Right renal pelvis (tissue), 4 donors: ENCODE data around the gene NIBAN1. TPM values are rescaled to one million over a fixed set of nuclear protein-coding genes. Genes with fewer than 3 reads are reported as not detected.
"Not testable (repeated sequence)": the region's sequence is repeated elsewhere in the genome, so short reads cannot be mapped to it uniquely, and the experiment has no call there.

Experiments used
- DNase-seq, 4 donors: peaks; one replicate each; pipeline ENCODE4 v3.0.0-alpha.2; 2013; ENCODE audit warnings: low read depth in 4 of 4, low spot score in 3 of 4, missing footprints in 1 of 4
- polyA plus RNA-seq, 4 donors: library from polyadenylated mRNA; unstranded; fragments of 120-200 nt; gene quantifications; one replicate each; pipeline ENCODE4 v1.2.1, GENCODE V29; 2013; ENCODE audit not compliant: insufficient read length in 4 of 4

Gene NIBAN1, protein sequence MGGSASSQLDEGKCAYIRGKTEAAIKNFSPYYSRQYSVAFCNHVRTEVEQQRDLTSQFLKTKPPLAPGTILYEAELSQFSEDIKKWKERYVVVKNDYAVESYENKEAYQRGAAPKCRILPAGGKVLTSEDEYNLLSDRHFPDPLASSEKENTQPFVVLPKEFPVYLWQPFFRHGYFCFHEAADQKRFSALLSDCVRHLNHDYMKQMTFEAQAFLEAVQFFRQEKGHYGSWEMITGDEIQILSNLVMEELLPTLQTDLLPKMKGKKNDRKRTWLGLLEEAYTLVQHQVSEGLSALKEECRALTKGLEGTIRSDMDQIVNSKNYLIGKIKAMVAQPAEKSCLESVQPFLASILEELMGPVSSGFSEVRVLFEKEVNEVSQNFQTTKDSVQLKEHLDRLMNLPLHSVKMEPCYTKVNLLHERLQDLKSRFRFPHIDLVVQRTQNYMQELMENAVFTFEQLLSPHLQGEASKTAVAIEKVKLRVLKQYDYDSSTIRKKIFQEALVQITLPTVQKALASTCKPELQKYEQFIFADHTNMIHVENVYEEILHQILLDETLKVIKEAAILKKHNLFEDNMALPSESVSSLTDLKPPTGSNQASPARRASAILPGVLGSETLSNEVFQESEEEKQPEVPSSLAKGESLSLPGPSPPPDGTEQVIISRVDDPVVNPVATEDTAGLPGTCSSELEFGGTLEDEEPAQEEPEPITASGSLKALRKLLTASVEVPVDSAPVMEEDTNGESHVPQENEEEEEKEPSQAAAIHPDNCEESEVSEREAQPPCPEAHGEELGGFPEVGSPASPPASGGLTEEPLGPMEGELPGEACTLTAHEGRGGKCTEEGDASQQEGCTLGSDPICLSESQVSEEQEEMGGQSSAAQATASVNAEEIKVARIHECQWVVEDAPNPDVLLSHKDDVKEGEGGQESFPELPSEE
- polyA plus RNA-seq: 1 to 10 TPM; 2.7 to 4.5 (median 3.9) TPM

DNA sequence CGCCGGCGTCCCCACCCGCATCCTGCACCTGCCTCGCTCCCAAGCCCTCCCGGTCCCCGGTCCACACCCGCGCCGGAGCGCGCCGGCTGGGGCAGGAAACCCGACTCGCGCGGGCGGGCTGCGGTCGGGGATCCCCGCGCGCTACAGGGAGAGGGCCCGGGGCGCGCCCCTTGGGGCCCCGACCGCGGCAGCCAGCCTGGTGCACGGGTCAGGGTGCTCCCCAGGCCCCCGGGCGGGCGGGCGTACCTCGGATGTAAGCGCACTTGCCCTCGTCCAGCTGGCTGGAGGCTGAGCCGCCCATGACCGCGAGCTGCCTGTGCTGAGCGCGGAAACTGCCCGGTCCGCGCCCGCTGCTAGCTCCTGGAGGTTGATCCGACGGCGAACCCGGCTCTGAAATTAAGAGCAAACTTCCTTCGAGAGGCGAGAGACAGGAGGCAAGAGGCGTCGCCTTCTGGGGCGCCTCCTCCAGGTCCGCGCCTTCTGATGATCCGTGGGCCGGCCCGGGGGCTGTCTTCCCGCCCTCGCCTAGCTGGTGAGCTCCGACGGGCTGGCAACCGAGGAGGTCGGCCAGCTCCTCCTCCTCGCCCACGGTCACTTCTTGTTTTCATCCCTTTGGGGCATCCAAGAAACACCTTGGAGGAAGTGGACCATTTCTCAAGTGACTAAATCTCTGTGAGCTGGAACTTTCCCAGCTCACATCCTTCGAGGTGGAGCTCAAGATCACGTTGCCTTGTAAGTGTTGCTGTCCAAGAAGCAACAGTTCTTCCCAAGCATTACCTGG is at the start of gene NIBAN1:
NIBAN1 (minus strand) TSS at position 453 of the 781 bp plus-strand sequence; CDS start at position 301, 152 bp downstream.
- DNase-seq: no peak

DNA sequence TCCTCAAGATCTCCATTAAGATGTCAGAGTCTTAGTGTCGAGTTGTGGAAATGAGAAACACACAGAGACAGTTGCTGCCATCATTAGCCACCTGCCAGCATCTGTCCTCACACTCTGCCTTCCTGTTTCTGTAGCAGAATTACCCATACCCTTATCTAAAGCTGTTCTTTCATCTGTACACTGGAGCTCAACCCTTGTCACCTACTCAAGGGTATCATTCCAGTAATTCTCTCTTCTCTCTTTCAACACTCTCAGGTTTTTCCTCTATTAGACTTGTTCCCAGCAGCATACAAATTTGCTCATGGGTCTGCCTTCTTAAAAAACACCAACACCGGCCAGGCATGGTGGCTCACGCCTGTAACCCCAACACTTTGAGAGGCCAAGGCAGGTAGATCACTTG is 43.7 kb upstream of the NIBAN1 start:
- no peak for DNase-seq

DNA sequence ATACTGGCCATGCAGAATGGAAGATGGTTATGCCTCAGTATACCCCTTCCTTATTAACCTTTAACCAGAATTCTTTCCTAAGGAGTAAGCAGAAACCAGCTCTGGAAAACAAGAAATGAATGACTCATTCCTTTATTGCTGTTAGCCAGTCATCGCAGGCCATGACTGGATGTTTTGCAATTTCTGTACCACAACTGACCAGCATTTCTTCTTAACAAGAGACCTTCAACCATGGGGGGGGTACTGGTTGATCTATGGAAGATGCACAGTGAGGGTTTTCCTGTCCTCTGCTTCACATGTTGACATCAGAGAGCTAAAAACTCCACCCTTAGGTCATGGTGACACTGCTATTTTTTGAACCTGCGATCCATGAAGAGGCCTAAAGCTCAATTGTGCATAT is 43.0 kb upstream of the NIBAN1 start:
- DNase-seq: no peak

DNA sequence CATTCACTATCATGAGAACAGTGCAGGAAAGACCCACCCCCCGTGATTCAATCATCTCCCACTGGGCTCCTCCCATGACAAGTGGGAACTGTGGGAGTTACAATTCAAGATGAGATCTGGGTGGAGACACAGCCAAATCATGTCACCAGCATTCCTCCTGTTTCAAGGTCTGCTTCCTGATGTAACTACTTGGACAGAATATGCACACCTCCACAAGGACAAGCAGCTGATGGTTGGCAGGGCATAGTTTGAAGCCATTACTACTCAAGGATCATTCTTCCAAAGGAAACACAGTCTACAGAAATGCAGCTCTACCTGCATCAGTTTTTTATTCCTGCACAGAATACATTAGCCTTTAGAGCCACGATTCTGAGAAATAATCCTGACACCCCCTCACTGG is 42.6 kb upstream of the NIBAN1 start:
- no peak for DNase-seq

DNA sequence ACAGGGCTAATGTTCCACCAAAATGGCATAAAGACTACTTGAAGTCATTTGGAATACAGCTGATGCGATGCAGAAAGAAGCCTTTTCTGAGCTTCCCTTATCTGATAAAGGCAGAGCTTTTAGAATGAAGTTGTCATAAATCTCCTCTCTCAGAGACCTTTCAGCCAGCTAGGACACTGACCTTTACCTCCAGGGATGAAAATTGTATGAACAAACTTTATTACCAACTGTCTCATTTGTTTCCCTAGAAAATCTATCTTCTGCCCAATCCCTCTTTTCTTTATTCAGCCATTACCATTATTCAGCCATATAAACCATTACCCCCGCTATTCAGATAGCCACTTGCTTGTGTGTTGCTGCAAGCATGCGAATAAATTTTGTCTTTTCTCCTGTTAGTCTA is 41.3 kb upstream of the NIBAN1 start:
- no peak for DNase-seq

DNA sequence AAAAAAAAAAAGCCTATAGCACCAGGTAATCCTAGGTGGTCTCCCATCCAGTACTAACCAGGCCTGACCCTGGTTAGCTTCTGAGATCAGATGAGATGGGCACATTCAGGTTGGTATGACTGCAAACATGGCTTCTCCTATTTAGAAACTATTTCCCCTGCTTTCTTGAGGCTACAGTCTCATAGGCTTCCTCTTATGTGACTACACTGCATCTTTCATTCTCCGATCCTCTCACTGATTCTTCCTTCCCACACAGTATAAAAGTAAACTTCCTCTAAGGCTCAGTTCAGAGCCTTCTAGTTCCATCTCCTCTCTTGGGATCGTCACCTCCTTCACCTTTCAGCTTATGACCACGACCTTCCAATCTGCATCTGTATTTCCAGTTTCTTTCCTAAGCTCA is 40.6 kb upstream of the NIBAN1 start:
- DNase-seq: no peak

DNA sequence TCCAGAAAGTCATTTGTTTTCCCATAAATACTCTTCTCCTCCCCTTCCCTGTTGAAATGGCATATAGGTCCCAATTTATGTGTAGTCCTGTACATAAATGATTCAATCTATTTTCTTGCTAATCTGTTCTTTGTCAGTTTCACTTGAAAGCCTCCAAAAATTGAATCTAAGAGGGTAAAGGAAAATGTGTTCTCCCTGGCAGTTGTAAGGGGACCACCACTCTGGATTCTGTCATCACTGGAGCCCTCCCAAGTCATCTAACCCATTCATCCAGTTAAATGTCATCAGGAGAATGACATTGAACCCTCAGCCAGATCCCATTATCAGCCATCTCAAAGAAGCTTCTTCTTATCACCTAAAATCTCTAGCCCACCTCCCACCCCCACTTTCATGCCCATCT is 36.1 kb upstream of the NIBAN1 start:
- no peak for DNase-seq

DNA sequence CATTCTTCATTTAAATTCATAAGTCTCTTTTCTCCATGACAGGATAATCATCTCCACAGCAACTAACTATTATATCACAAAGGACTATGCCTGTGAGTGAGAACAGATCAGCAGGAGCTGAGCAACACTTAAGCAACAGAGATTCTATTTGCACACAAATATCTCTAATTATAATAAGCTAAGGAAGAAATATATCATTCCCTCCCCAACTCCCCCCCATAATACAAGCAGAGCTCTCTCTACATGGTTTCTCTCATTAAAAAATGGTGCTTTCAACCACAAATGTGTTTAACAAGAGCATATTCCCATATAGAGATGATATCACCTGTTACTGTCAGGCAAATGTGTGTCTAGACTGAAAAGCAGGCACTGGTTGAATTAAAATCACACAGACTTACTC is 34.5 kb upstream of the NIBAN1 start:
- DNase-seq: no peak

DNA sequence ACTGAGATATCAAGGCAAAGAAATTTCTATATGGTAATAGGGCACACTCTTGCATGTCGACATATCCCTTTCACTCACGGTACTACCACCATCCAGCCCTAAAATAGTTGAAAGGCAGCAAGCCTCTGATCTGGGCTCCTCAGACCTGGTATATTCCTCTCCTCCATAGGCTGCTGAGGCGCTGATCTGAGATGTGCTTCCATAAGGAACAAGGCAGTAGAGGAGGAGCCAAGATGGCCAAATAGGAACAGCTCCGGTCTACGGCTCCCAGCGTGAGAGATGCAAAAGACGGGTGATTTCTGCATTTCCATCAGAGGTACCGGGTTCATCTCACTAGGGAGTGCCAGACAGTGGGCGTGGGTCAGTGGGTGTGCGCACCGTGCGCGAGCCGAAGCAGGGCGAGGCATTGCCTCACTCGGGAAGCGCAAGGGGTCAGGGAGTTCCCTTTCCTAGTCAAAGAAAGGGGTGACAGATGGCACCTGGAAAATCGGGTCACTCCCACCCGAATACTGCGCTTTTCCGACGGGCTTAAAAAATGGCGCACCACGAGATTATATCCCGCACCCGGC is 27.1 kb upstream of the NIBAN1 start:
- DNase-seq: not testable (repeated sequence)

DNA sequence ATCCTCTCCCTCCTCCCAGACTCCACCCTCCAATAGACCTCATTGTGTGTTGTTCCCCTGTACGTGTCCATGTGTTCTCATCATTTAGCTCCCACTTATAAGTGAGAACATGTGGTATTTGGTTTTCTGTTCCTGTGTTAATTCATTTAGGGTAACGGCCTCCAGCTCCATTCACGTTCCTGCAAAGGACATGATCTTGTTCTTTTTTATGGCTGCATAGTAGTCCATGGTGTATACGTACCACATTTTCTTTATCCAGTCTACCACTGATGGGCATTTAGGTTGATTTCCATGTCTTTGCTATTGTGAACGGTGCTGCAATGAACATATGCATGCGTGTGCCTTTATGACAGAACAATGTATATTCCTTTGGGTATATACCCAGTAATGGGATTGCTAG is 25.7 kb upstream of the NIBAN1 start:
- DNase-seq: not testable (repeated sequence)

DNA sequence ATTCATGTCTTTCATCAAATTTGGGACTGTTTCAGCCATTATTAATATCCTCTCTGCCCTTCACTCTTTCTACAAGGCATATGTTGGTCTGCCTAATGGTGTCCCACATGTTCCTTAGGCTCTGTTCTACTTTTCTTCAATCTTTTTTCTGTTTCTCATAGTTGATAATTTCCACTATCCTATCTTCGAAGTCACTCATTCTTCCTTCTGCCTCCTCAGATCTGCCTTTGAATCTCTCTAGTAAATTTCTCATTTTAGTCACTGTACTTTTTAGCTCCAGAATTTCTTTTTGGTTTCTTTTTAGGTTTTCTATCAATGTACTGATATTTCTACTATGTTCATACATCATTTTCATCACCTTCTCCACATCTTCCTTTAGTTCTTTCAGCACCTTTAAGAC is 20.0 kb upstream of the NIBAN1 start:
- DNase-seq: no peak

DNA sequence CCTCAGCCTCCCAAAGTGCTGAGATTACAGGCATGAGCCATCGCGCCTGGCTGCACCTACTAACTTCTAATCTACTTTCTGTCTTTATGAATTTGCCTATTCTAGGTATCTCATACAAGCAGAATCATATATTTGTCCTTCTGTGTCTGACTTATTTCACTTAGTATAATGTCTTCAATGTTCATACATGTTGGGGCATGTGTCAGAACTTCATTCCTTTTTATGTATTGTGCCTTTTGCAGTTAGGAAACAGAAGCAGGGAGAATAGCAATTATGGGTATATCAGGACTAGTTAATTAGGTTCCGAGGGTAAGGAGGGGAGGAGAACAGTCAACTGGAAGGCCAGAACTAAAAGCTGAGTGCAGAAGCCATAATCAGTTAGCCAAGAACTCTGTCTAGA is 18.0 kb upstream of the NIBAN1 start:
- DNase-seq: no peak

DNA sequence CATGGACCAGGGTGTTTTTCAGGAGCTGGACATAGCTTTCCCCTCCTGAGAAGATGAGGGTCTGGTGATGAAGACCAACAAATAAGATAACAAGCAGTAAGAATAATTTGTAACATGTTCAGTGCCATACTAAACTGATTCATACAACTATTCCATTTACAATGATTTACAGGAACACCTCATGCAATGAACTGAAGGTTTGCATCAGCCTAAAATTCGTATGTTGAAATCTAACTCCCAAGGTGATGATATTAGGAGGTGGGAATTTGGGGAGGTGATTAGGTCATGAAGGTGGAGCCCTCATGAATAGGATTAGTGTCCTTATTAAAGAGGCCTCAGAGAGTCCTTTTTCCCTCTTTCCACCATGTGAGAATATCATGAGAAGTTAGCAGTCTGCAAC is 15.9 kb upstream of the NIBAN1 start:
- no peak for DNase-seq

DNA sequence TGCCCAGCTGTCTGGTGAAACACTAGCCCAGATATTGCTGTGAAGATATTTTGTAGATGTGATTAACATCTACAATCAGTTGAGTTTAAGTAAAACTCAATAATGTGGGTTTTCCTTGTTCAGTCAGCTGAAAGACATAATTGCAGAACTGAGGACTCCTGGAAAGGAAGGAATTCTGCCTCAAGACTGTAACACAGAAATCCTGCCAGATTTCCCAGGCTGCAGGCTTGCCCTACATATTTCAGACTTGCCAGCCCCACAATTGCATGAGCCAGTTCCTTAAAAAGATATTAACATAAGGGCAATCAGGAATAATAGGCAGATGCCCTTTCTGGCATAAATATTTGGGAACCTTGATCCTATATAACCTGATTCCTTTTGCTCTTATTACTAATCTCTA is 14.2 kb upstream of the NIBAN1 start:
- no peak for DNase-seq

DNA sequence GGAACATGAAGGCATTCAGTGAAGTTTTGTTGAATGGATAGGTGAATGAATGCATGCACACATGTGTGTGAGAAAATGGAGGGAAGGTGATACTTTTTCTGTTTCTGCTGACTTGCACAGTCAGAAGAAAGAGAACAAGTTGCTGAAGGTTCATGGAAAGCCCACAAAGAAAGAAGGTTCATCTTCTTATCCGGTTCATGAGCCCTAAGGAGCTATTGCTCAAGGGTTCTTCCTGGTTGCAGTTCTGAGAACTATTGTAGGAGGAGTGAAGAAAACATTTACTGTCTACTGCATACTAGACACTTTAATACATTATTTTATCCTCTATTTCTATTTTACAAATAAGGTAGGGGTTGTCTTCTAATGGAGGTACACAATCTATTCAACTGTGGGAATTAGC is 13.4 kb upstream of the NIBAN1 start:
- no peak for DNase-seq

DNA sequence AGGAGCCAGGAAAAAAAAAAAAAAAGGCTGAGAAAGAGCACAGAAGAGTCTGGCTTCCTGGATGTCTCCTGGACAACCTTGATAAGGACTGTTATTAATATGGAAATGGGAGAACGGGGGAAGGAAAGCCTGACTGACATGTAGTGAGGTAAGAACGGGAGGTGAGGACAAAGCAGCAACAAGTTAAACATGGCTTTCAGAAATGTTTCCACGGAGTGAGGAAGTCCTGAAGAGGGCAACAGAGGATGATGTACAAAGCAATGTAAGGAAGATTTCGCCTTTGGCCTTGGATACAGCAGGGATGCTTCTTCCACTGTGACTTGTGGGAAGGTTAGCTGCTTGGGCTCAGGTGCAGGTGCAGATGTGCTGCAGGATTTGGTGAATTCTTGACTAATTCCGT is 11.9 kb upstream of the NIBAN1 start:
- DNase-seq: no peak

DNA sequence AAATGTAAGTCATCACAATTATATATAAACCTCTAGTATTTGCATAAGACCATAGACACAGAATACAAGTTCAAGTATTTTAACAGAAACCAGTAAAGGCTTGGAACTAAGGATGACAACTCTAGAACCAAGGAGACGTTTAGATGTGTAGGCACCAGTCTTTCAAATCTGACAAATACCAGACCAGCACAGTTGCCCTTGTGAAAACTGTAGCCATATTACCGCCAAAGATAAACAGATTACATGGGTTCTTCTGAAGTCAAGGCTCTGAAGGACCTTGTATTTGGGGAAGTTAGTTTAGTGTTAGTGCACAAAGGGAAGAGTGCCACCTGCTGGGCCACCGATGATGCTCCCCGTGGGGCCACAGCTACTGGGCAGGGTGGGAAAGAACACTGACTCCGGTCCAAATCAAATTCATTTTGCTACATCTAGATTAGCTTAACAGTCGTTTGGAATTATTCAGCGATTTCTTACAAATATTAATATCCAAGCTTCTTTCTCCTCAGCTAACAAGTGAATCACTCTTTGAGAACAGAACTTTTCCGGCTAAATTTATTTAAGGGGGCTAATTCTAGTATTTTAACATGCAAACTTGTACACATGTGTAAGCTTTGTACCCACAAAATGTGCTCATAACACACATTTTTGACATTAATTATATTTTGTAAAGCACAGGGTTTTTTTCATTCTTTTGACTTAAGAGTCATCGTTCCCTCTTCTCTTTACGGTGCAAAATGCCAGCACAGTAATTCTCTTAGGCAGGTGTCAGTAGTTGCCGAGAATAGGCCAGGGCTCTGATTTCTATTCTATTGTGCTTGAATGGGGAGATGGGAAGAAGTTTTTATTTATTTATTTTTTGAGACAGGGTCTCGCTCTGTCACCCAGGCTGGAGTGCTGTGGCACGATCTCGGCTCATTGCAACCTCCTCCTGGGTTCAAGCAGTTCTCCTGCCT is 8.0 kb upstream of the NIBAN1 start:
- DNase-seq: no peak

DNA sequence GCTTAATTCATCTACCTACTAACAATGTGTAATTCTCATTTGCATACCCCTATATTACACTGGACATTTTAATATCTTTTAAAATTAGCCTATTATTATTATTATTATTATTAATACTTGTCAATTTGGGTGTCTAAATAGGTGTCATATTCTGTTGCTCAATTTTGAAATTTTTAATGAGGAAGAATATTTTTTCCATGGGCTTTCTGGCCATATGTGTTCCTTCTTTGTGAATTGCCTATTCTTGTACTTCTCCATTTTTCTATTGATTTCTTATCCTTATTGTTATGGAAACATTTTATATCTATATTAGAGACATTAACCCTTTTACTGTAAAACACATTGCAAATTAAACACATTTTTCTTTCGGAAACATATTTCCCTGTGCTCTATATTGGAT is 6.4 kb upstream of the NIBAN1 start:
- no peak for DNase-seq

DNA sequence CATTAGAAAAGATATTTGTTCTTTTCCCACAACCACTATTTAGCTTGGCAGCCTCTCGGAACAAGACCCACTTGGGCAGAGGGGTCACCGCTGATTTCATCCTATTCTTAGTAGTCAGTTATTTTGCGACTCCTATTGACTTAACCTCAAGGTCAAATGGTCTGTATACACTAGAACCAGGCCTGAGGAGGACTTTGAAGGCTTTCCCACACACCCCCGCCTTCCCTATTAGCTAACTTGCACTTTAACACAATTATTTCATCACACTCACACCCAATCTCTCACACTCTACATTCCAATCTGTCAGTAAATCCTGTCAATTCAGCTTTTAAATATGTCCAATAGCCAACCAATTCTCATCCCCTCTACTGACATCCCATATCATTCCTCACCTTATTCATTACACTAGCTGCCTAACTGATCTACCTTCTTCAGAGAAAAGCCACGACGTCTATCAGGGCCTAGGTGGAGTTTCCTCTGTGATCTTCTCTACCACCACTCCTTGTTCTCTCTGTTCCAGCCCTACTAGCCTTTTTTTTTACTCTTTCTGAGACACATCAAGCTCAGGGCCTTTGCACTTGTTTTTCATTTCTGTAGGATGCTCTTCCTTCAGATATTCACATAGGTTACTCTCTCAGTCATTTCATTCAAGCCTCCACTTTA is 1.0 kb upstream of the NIBAN1 start:
- DNase-seq: no peak
